HepG2 (cell line): ENCODE data around the gene MID1. TPM values are rescaled to one million over a fixed set of nuclear protein-coding genes. Genes with fewer than 3 reads are reported as not detected.
A peak's percentile ranks its signal among the peaks of the same experiment; 100 is the strongest.

Experiments used
- ATAC-seq: fragments of 200-7000 bp; cut with Tn5 transposase; 3 replicates; pipeline ENCODE4 v1.9.1; 2020; ENCODE audit warnings: mild to moderate bottlenecking, moderate library complexity
- BruUV-seq: library from RNA; stranded (reverse); fragments of 400-500 nt; replicated peaks from 2 replicates; lab custom pipeline; 2021; lab: Mats Ljungman, UMichigan
- CTCF ChIA-PET: fragments of 300-600 bp; formaldehyde crosslinking; extraction: SDS; loops from one replicate; lab custom pipeline; 2021; ENCODE audit warnings: low total read pairs, inconsistent platforms, low intra/inter-chr PET ratio; lab: Yijun Ruan, JAX
- POLR2A ChIA-PET: fragments of 350-600 bp; sonication (Branson Sonifier 250); formaldehyde crosslinking; loops from one replicate; lab custom pipeline; 2020; ENCODE audit warnings: antibody characterized with exemption, inconsistent platforms; lab: Yijun Ruan, JAX
- DNase-seq: peaks from one replicate; pipeline ENCODE4 v3.0.0-alpha.2; 2015; ENCODE audit warnings: low spot score
- FAIRE-seq: peaks from 3 replicates; lab custom pipeline; 2011; peaks lifted over from hg19 to GRCh38; lab: Jason Lieb, UNC
- H2AFZ ChIP-seq: one replicate; pipeline ENCODE4 v1.6.1; 2011; ENCODE audit warnings: low read length, inconsistent platforms
- H3K27ac ChIP-seq: fragments of 300-600 bp; 3 replicates; pipeline ENCODE4 v1.8.0; 2011; ENCODE audit warnings: mixed run types, mild to moderate bottlenecking, mixed read lengths, low read length, inconsistent platforms; ENCODE audit not compliant: insufficient read depth; ENCODE audit errors: extremely low read length
- H3K27me3 ChIP-seq, 2 experiments: fragments of 200-600 bp in 1 of 2; 2 replicates in 1 of 2; 3 replicates in 1 of 2; pipeline versions ENCODE4 v1.6.0 to v1.8.0; 2011; ENCODE audit warnings: low read length in 2 of 2, mild to moderate bottlenecking in 2 of 2, moderate library complexity in 2 of 2, inconsistent platforms in 1 of 2; ENCODE audit not compliant: insufficient read depth in 2 of 2, control insufficient read depth in 1 of 2
- H3K36me3 ChIP-seq, 2 experiments: fragments of 200-600 bp in 1 of 2; replicated peaks in 1 of 2; 2 replicates in 1 of 2; 3 replicates in 1 of 2; pipeline versions ENCODE4 v1.5.1 to v1.8.0; 2011; ENCODE audit warnings: low read length in 2 of 2, inconsistent platforms in 1 of 2; ENCODE audit not compliant: insufficient read depth in 2 of 2, control insufficient read depth in 1 of 2
- H3K4me1 ChIP-seq: 2 replicates; pipeline ENCODE4 v1.5.1; 2012; ENCODE audit warnings: low read length, inconsistent platforms; ENCODE audit not compliant: insufficient read depth
- H3K4me2 ChIP-seq: 2 replicates; pipeline ENCODE4 v1.6.0; 2011; ENCODE audit warnings: low read depth, low read length, inconsistent platforms
- H3K4me3 ChIP-seq, 3 experiments: fragments of 200-600 bp in 1 of 3; sonication (generic), shearing (Covaris generic) in 1 of 3; replicated peaks in 1 of 3; 2 replicates each; pipeline ENCODE4 v1.5.1; 2011 to 2016; ENCODE audit warnings: low read length in 3 of 3, inconsistent platforms in 2 of 3, low read depth in 2 of 3, mild to moderate bottlenecking in 2 of 3, control low read depth in 1 of 3, mixed read lengths in 1 of 3; ENCODE audit not compliant: insufficient read depth in 1 of 3
- H3K79me2 ChIP-seq: one replicate; pipeline ENCODE4 v1.6.1; 2011; ENCODE audit warnings: low read length, inconsistent platforms; ENCODE audit not compliant: insufficient read depth
- H3K9ac ChIP-seq: 2 replicates; pipeline ENCODE4 v1.6.0; 2011; ENCODE audit warnings: mild to moderate bottlenecking, low read depth, low read length, inconsistent platforms; ENCODE audit not compliant: insufficient read depth
- H3K9me3 ChIP-seq: 2 replicates; pipeline ENCODE4 v1.5.1; 2012; ENCODE audit warnings: mild to moderate bottlenecking, low read length
- H4K20me1 ChIP-seq: 2 replicates; pipeline ENCODE4 v1.6.0; 2011; ENCODE audit warnings: inconsistent platforms, mild to moderate bottlenecking, low read length, moderate library complexity; ENCODE audit not compliant: insufficient read depth
- CBFB ChIP-seq: sonication (generic); formaldehyde crosslinking; IDR thresholded peaks from 2 replicates; pipeline ENCODE4 v1.4.0; 2020; ENCODE audit warnings: missing genetic modification reagents
- DDIT3 ChIP-seq: sonication (generic); formaldehyde crosslinking; IDR thresholded peaks from 2 replicates; pipeline ENCODE4 v1.4.0; 2020; ENCODE audit warnings: mild to moderate bottlenecking, missing genetic modification reagents
- FOXK2 ChIP-seq: fragments of 450-650 bp; IDR thresholded peaks from 2 replicates; pipeline ENCODE4 v1.6.1; 2016
- GATA4 ChIP-seq: sonication (generic); IDR thresholded peaks from 2 replicates; pipeline ENCODE4 v1.6.1; 2016; ENCODE audit warnings: antibody characterized with exemption, low read depth, borderline replicate concordance
- HDAC2 ChIP-seq: sonication (generic); formaldehyde crosslinking; IDR thresholded peaks from 2 replicates; pipeline ENCODE4 v1.4.0; 2020; ENCODE audit warnings: missing genetic modification reagents
- HMG20A ChIP-seq: IDR thresholded peaks from 2 replicates; pipeline ENCODE4 v1.6.1; 2016; ENCODE audit warnings: borderline replicate concordance
- KLF16 ChIP-seq, 2 experiments: sonication (generic) in 1 of 2; formaldehyde crosslinking in 1 of 2; IDR thresholded peaks; 2 replicates each; pipeline versions ENCODE4 v1.6.1 to v1.8.0; 2016 to 2023; ENCODE audit warnings: missing genetic modification reagents in 2 of 2, missing compliant biosample characterization in 1 of 2
- NKX3-1 ChIP-seq: sonication (generic); formaldehyde crosslinking; IDR thresholded peaks from 2 replicates; pipeline ENCODE4 v1.5.0; 2020; ENCODE audit warnings: missing genetic modification reagents
- NR3C1 ChIP-seq: sonication (generic); formaldehyde crosslinking; IDR thresholded peaks from 2 replicates; pipeline ENCODE4 v1.4.0; 2020; ENCODE audit warnings: missing genetic modification reagents
- SNAPC4 ChIP-seq: sonication (generic); formaldehyde crosslinking; IDR thresholded peaks from 2 replicates; pipeline ENCODE4 v1.4.0; 2020; ENCODE audit warnings: mild to moderate bottlenecking, missing genetic modification reagents
- THRA ChIP-seq: sonication (generic); formaldehyde crosslinking; IDR thresholded peaks from 2 replicates; pipeline ENCODE4 v1.4.0; 2020; ENCODE audit warnings: missing genetic modification reagents, borderline replicate concordance
- ZGPAT ChIP-seq: IDR thresholded peaks from 2 replicates; pipeline ENCODE4 v1.6.1; 2016; ENCODE audit warnings: mild to moderate bottlenecking
- ZNF3 ChIP-seq: IDR thresholded peaks from 2 replicates; pipeline ENCODE4 v1.7.0; 2017; ENCODE audit warnings: inconsistent platforms
- ZNF567 ChIP-seq: sonication (generic); formaldehyde crosslinking; IDR thresholded peaks from 2 replicates; pipeline ENCODE4 v1.8.1; 2023; ENCODE audit warnings: mild to moderate bottlenecking, missing genetic modification reagents, borderline replicate concordance
- WGBS: methylation state at CpG from one replicate; pipeline ENCODE4 v1.1.6; 2017; ENCODE audit warnings: low lambda C conversion rate; 5-methylcytosine and 5-hydroxymethylcytosine counted together
- in situ Hi-C: cut with HindIII; loops from 2 replicates; pipeline ENCODE4 v1.10.0; 2017; ENCODE audit warnings: low pct_unique_long_range_greater_than_20kb; ENCODE audit not compliant: extremely low pct_ligation_motif_present
- intact Hi-C: fragments of 100-400 bp; cut with micrococcal nuclease; formaldehyde crosslinking; loops from one replicate; pipeline ENCODE4 v1.10.0; 2022; ENCODE audit not compliant: unreplicated experiment
- polyA plus RNA-seq, 8 experiments: library from polyadenylated mRNA; depleted of rRNA in 3 of 8; stranded (reverse) in 7 of 8; unstranded in 1 of 8; fragments of >200 nt; fragmentation: Illumina TruSeq in 4 of 8; extraction: Trizol in 4 of 8; gene quantifications; 2 replicates each; pipeline versions ENCODE4 v1.2.1 to v1.2.3, GENCODE V29; 2011 to 2016; ENCODE audit warnings: low read depth in 4 of 8, missing spikeins in 1 of 8, mixed read lengths in 1 of 8; ENCODE audit not compliant: insufficient read depth in 1 of 8
- total RNA-seq, 5 experiments: library from RNA; depleted of rRNA; stranded (reverse); fragments of >200 nt; fragmentation: Illumina TruSeq; extraction: Trizol; gene quantifications; 2 replicates each; pipeline ENCODE4 v1.2.3, GENCODE V29; 2016; ENCODE audit warnings: low read depth in 1 of 5

The MID1 gene
- total and polyA plus RNA-seq, 2 of the 13 experiments (the other 11 are each of a cell fraction or from before 2014, with no cell fraction given), result 0.86 to 1.1 TPM

GRCh38 chrX:10519278-10519677 lies 101.1 kb downstream of the MID1 start (continued):
- no peak for TF ChIP-seq THRA (CRISPR knock-in tag)

- H3K27ac ChIP-seq, result no peak overlapping the region
- ChIA-PET POLR2A (no interaction called here), CTCF (no interaction called here)
- no peak overlapping the region for H3K9ac ChIP-seq
- no peaks in the 10 kb centered on the region for H3K9me3 ChIP-seq
- no peak overlapping the region for H3K4me3 ChIP-seq
- no peaks in the 10 kb centered on the region for H3K79me2 ChIP-seq
- in situ Hi-C loops (no loop called here), intact Hi-C loops (no loop called here)
- FAIRE-seq (peak; percentile 40), ATAC-seq (peak; percentile 45; the same call in 1 of the 3 replicates), DNase-seq (peak; percentile 13)
- WGBS, result 0% methylated on average over 2 of the region's 2 CpGs
- BruUV-seq, result no TSS peak
- no peaks in the 10 kb centered on the region for H4K20me1 ChIP-seq
- peaks cover 11% of the 10 kb centered on the region; the same call in 1 of the 2 replicates for H3K4me1 ChIP-seq
- H2AFZ ChIP-seq, result no peak overlapping the region
- no peak overlapping the region for H3K4me2 ChIP-seq
- H3K27me3 ChIP-seq, result no peaks in the 10 kb centered on the region
- no peaks in the 10 kb centered on the region for H3K36me3 ChIP-seq
- TF ChIP-seq SNAPC4 (CRISPR knock-in tag) (no peak), ZGPAT (CRISPR knock-in tag) (no peak), NKX3-1 (CRISPR knock-in tag) (no peak), ZNF567 (no peak), FOXK2 (no peak), HMG20A (CRISPR knock-in tag) (no peak), DDIT3 (CRISPR knock-in tag) (no peak), HDAC2 (no peak), NR3C1 (CRISPR knock-in tag) (no peak), GATA4 (no peak), ZNF3 (CRISPR knock-in tag) (no peak), CBFB (CRISPR knock-in tag) (no peak), KLF16 (CRISPR knock-in tag; IDR thresholded peaks at IDR 0.05) (no peak)
These were observed 102.3 kb downstream of the MID1 start for GRCh38 chrX:10518073-10518472.
